RWPE2 (cell line): Measurements from ENCODE around the gene CCDC57.

ENCODE experiments used
- ATAC-seq: fragments of 200-7000 bp; cut with Tn5 transposase; 3 replicates; pipeline ENCODE4 v1.9.1; 2021; ENCODE audit warnings: low read depth
- DNase-seq: peaks from one replicate; pipeline ENCODE4 v3.0.0-alpha.2; 2020; ENCODE audit warnings: low spot score
- H3K27ac ChIP-seq: fragments of 450-650 bp; 2 replicates; pipeline ENCODE4 v1.5.1; 2017; ENCODE audit warnings: mild to moderate bottlenecking; ENCODE audit not compliant: poor library complexity, severe bottlenecking
- H3K27me3 ChIP-seq: fragments of 250-450 bp; sonication (Bioruptor Pico); 2 replicates; pipeline ENCODE4 v1.5.1; 2021; ENCODE audit warnings: mild to moderate bottlenecking, moderate library complexity; ENCODE audit not compliant: insufficient read depth, poor library complexity, severe bottlenecking
- H3K36me3 ChIP-seq: fragments of 250-450 bp; sonication (Bioruptor Pico); 2 replicates; pipeline ENCODE4 v1.5.1; 2020; ENCODE audit warnings: low read depth, mild to moderate bottlenecking, moderate library complexity
- H3K4me1 ChIP-seq: fragments of 250-450 bp; sonication (Bioruptor Pico); 2 replicates; pipeline ENCODE4 v1.5.1; 2021; ENCODE audit warnings: mild to moderate bottlenecking, moderate library complexity; ENCODE audit not compliant: insufficient read depth, poor library complexity, severe bottlenecking
- H3K4me3 ChIP-seq: fragments of 250-450 bp; sonication (Bioruptor Pico); 2 replicates; pipeline ENCODE4 v1.5.1; 2021; ENCODE audit warnings: mild to moderate bottlenecking, moderate library complexity; ENCODE audit not compliant: severe bottlenecking
- H3K9me3 ChIP-seq: fragments of 250-450 bp; sonication (Bioruptor Pico); 2 replicates; pipeline ENCODE4 v1.5.1; 2021; ENCODE audit warnings: mild to moderate bottlenecking, moderate library complexity; ENCODE audit not compliant: severe bottlenecking
- TF ChIP-seq, protein P1 (sequence below): fragments of 450-650 bp; IDR thresholded peaks from one replicate; pipeline ENCODE4 v1.5.1; 2017; ENCODE audit warnings: mild to moderate bottlenecking, moderate library complexity; ENCODE audit not compliant: poor library complexity, severe bottlenecking

The CCDC57 gene

GRCh38 chr17:82092094-82092586, 120.5 kb downstream of the CCDC57 start:
- TF ChIP-seq, protein P1, sequence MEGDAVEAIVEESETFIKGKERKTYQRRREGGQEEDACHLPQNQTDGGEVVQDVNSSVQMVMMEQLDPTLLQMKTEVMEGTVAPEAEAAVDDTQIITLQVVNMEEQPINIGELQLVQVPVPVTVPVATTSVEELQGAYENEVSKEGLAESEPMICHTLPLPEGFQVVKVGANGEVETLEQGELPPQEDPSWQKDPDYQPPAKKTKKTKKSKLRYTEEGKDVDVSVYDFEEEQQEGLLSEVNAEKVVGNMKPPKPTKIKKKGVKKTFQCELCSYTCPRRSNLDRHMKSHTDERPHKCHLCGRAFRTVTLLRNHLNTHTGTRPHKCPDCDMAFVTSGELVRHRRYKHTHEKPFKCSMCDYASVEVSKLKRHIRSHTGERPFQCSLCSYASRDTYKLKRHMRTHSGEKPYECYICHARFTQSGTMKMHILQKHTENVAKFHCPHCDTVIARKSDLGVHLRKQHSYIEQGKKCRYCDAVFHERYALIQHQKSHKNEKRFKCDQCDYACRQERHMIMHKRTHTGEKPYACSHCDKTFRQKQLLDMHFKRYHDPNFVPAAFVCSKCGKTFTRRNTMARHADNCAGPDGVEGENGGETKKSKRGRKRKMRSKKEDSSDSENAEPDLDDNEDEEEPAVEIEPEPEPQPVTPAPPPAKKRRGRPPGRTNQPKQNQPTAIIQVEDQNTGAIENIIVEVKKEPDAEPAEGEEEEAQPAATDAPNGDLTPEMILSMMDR: no peak
- ATAC-seq (no peak), DNase-seq (no peak)
- Histone ChIP-seq H3K27ac (no peak overlapping the region), H3K9me3 (no peaks in the 10 kb centered on the region), H3K4me3 (no peak overlapping the region), H3K27me3 (no peaks in the 10 kb centered on the region), H3K36me3 (peaks cover 98% of the 10 kb centered on the region), H3K4me1 (no peaks in the 10 kb centered on the region)

DNA sequence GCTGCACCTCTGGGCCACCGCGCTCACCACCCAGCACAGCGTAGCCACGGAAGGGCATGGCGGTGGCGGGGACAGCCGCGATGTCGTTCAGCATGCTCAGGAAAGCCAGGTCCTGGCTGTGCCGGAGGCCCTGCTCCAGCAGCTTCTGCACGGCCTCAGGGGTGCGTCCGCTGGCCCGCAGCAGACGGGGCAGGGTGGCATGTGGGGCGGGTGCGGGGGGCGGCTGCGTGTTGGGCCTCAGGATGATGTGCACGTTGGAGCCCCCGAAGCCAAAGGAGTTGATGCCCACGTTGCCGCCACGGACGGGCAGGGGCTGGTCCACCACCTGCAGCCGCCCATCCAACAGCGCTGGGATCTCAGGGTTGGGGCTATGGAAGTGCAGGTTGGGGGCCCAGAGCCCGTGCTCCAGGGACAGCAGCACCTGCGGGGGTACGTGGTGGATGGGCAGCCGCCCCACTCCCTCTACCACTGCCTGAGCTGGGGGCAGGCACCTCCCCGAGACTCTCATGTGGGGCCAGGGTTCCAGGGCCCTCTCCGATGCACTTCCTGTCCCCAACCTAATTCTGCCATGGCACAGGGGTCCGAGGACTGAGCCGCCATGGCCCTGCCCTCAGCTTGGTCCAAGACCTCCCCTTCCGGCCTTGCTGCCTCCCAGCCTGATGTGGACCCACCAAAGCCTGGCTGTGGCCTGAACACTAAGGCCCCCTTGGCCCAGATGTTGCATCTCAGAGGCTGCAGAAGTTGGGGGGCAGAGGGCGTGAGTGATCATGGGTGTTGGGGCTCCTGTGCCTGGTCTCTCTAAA, 121.2 kb downstream of the CCDC57 start:
- DNase-seq: no peak
- Histone ChIP-seq H3K4me1 (no peaks in the 10 kb centered on the region), H3K36me3 (peaks cover 98% of the 10 kb centered on the region), H3K4me3 (no peak overlapping the region), H3K27me3 (no peaks in the 10 kb centered on the region), H3K27ac (no peak overlapping the region), H3K9me3 (no peaks in the 10 kb centered on the region)
- no peak for ATAC-seq
- TF ChIP-seq, protein P1: no peak

DNA sequence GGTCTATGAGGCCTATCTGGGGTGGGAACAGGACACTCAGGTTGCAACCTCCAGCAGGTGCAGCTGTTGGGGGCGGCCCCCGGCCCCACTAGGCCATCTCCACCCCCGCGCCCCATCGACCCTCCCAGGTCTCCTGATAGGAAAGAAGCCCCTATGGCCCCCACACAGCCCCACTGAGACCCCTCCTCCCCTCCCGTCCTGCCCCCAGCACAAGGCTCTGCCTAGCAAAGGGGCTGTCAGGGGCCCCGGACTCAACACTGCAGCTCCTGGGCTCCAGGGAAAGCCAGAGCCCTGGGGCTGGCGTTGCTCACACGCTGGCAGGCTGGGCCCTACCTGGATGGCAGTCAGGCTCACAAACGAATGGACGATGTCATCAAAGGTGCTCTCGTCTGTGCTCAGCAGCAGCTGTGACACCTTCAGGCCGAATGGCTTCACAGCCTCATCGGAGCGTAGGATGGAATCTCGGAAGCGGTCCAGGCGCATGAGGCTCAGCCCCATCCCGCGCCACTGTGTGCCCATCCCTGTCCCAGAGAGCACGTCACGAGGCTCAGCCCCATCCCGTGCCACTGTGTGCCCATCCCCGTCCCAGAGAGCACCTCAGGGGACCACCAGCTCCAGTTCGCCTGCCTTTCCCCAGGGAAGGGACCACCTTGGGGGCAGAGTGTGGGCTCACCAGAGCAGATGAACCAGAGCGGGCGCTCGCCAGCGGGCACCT, 121.9 kb downstream of the CCDC57 start:
- Histone ChIP-seq H3K4me3 (no peak overlapping the region), H3K4me1 (no peaks in the 10 kb centered on the region), H3K27me3 (no peaks in the 10 kb centered on the region), H3K9me3 (no peaks in the 10 kb centered on the region), H3K36me3 (peaks cover 98% of the 10 kb centered on the region), H3K27ac (no peak overlapping the region)
- TF ChIP-seq, protein P1: no peak
- DNase-seq: no peak
- ATAC-seq: no peak

GRCh38 chr17:82089723-82090548, 122.7 kb downstream of the CCDC57 start:
- ATAC-seq (no peak), DNase-seq (no peak)
- peaks cover 98% of the 10 kb centered on the region for H3K36me3 ChIP-seq
- H3K4me1 ChIP-seq: no peaks in the 10 kb centered on the region
- no peaks in the 10 kb centered on the region for H3K9me3 ChIP-seq
- no peaks in the 10 kb centered on the region for H3K27me3 ChIP-seq
- no peak overlapping the region for H3K4me3 ChIP-seq
- H3K27ac ChIP-seq: no peak overlapping the region
- TF ChIP-seq, protein P1: no peak
